ENCODE measurements around the gene MEDAG.

MEDAG gene

DNA sequence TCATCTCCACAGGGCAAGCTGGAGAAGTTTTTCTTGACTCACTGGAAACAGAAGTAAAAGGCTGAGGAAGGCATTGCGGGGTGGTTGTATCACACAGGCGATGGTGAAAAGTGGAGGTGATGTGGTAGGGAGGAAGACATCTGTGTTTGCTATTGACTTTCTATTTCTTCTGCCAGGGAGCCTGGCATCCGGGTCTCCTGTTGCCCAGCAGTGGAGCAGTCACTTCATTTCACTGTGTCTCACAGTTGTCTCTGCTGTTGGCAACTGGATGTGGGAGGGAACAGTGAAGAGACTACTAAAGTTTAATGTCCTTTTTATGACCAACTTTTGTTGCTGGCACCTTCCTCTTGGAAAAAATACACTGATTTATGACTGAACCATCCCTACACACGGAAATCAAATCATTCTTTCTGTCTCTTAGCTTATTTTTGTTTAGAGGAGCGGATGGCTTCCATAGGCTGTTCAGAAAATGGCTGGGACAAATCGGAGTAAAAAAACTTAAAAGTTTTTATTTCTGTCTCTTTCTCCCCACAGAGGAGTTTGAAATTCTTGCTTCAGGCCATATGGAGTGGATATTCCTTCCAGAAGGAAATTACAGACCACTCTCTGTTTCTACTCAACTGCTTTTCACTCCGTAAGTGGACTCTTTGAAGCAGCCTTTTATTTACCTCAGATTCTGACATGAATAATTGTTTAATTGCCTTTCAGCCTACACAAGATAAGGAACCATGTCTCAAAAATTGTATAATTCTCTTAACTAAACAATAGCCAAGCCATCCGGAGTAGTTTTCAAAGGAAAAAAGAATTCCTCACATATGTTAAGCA lies 23.8 kb upstream of the MEDAG start:
- no peak for TF ChIP-seq ZFX (IDR thresholded peaks at IDR 0.05)
- no peak for TF ChIP-seq CTCF (conservative IDR thresholded peaks at IDR 0.05)
- no peak overlapping the region for H3K27ac ChIP-seq

DNA sequence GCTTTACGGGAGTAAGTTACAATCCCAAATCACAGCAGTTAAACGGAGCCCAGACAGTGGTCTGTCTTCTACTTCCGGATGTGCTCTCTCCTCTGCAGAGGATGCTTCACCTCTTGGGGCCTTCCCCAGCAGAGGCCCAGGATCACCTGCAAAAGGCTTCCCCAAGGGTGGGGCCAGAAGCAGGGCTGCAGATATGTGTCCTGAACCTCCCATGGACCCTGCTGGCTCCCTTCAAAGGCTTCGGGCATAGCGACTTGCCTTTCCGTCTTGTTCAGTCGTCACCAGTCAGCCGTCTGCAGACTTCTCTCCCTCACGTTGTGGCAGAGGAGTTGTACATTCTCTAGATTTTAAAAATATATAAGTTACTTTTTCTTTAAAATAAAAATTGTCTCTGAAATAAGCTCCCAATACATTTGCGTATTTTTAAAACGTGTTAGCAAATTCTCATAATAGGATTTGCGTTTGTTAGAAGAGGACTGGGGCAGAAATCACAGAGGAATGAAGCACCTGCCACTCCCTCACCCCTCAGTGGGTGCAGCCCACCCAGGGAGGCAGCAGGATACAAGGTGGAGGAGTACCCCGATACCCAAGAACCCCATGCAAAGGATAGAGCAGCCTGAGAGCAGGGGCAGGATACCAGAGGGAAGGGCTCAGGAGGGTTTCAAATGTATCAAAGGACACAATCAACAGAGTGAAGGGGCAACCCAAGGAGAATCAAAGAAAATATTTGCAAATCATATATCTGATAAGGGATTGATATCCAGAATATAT lies 22.9 kb upstream of the MEDAG start:
- TF ChIP-seq CTCF (conservative IDR thresholded peaks at IDR 0.05) (no peak), ZFX (IDR thresholded peaks at IDR 0.05) (no peak)

DNA sequence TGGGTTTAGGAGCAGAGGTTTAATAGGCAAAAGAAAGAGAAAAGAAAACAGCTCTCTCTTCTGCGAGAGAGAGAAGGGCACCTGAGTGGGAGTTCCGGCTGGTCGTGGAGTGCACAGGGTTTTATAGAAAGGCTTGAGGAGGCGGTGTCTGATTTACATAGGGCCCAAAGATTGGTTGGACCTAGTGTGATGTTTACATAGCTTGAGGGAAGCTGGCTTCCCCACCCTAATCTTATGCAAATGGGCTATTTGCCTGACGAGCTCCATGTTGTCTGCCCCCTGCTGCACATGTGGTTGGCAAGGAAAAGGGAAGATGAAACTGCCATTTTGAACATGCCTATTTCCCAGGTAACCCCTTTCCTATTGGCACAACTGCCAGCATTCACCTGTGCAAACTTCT lies 21.5 kb upstream of the MEDAG start:
- H3K27ac ChIP-seq: no peak overlapping the region

More for the DNA sequence above, 22.9 kb upstream of the MEDAG start:
- no peak overlapping the region for H3K27ac ChIP-seq

DNA sequence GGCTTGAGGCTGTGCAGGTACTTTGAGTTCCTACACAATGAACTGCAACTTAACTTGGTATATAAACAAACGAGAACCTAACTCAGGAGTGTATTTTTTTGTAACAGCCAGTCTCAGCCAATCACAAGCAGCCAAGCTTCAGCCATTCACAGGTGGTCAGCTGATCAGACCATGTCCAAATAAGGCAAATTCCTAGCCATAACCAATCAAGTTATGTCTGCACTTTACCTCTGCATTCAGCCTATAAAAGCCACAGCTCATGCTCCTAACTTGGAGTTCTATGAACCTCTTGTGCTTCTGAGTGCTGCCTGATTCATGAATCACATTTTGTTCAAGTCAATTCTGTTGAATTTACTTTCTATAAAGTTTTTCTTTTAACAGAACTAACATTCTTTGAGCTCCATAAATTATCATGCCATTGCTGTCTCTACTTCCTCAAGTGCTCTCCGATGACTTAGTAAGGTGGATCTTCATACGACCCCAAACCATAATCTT lies 16.8 kb upstream of the MEDAG start:
- no peak overlapping the region for H3K27ac ChIP-seq
- TF ChIP-seq CTCF (conservative IDR thresholded peaks at IDR 0.05): no peak
- TF ChIP-seq ZFX (IDR thresholded peaks at IDR 0.05): no peak

More for the DNA sequence above, 21.5 kb upstream of the MEDAG start:
- no peak for TF ChIP-seq CTCF (conservative IDR thresholded peaks at IDR 0.05)
- no peak for TF ChIP-seq ZFX (IDR thresholded peaks at IDR 0.05)

DNA sequence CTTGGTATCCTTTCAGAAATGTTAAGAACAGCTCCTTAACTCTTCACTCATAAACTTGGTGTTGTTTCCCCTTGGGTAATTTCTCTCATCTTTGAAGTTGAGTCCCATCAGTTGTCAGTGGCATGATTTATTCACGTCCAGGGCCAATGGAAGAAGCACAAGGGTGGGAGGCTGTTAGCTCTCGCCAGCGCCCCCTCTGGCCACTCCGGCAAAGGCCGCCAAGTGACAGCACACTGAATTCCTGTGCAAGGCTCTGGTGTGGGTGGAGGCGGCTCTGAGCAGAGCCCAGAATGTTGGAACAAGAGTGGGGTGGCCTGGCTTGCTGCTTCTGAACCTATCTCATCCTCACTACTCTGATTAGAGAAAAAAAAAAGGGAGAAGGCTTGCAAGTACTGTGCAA lies 13.1 kb upstream of the MEDAG start:
- no peak overlapping the region for H3K27ac ChIP-seq
- TF ChIP-seq ZFX (IDR thresholded peaks at IDR 0.05) (no peak), CTCF (conservative IDR thresholded peaks at IDR 0.05) (peak; percentile 75)

DNA sequence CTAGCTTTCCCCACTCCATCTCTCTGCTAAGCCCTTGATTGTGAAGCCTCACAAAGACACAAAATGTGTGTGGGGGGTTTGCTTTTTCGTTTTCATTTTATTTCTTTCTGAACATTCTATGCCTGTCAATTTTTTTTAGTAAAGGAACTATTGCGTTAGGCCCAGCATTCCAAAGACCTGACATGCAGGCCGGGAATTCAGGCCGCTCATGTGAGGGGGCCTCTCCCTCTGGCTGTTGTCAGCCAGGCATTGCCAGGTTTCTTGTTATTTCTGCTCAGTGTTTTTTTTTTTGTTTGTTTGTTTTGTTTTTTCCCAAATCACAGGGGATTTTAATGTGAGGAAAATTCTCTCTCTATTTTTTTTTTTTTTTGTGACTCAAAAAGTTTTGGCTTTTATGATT lies 10.3 kb upstream of the MEDAG start:
- H3K27ac ChIP-seq: no peak overlapping the region

More for the DNA sequence above, 10.3 kb upstream of the MEDAG start:
- TF ChIP-seq CTCF (conservative IDR thresholded peaks at IDR 0.05) (no peak), ZFX (IDR thresholded peaks at IDR 0.05) (no peak)

Measured in C4-2B (cell line).